ENCODE data around the gene PSMB7. TPM values are rescaled to one million over a fixed set of nuclear protein-coding genes. Genes with fewer than 3 reads are reported as not detected.

Gene PSMB7
- polyA plus RNA-seq, 4 donors = 191 to 243 (median 218) TPM

- no peak for DNase-seq (ENCODE audit: low read depth in 4 of 4, low spot score in 2 of 4)
These were observed 82.7 kb downstream of the PSMB7 start for GRCh38 chr9:124332361-124333202.

- no peak for DNase-seq (ENCODE audit: low read depth in 4 of 4, low spot score in 2 of 4)
These were observed 83.7 kb downstream of the PSMB7 start for GRCh38 chr9:124331580-124331979.

GRCh38 chr9:124330011-124330697 is 85.1 kb downstream of the PSMB7 start:
- DNase-seq (ENCODE audit: low read depth in 4 of 4, low spot score in 2 of 4) = no peak

- DNase-seq (ENCODE audit: low read depth in 4 of 4, low spot score in 2 of 4) = no peak
These were observed 85.9 kb downstream of the PSMB7 start for GRCh38 chr9:124329206-124329792.

GRCh38 chr9:124328285-124328684 is 87.0 kb downstream of the PSMB7 start:
- DNase-seq (ENCODE audit: low read depth in 4 of 4, low spot score in 2 of 4) = no peak

GRCh38 chr9:124327491-124327890 is 87.8 kb downstream of the PSMB7 start:
- no peak for DNase-seq (ENCODE audit: low read depth in 4 of 4, low spot score in 2 of 4)

- no peak for DNase-seq (ENCODE audit: low read depth in 4 of 4, low spot score in 2 of 4)
These were observed 88.9 kb downstream of the PSMB7 start for GRCh38 chr9:124326378-124326777.

- DNase-seq (ENCODE audit: low read depth in 4 of 4, low spot score in 2 of 4) = no peak
These were observed 89.4 kb downstream of the PSMB7 start for GRCh38 chr9:124325816-124326215.

GRCh38 chr9:124323904-124324303 is 91.3 kb downstream of the PSMB7 start:
- DNase-seq (ENCODE audit: low read depth in 4 of 4, low spot score in 2 of 4) = no peak

- DNase-seq (ENCODE audit: low read depth in 4 of 4, low spot score in 2 of 4) = no peak
These were observed 92.4 kb downstream of the PSMB7 start for GRCh38 chr9:124322618-124323432.

- no peak for DNase-seq (ENCODE audit: low read depth in 4 of 4, low spot score in 2 of 4)
These were observed 93.3 kb downstream of the PSMB7 start for GRCh38 chr9:124321935-124322334.

- DNase-seq (ENCODE audit: low read depth in 4 of 4, low spot score in 2 of 4) = no peak
These were observed 93.8 kb downstream of the PSMB7 start for GRCh38 chr9:124321416-124321815.

GRCh38 chr9:124320062-124320973 is 94.9 kb downstream of the PSMB7 start:
- DNase-seq (ENCODE audit: low read depth in 4 of 4, low spot score in 2 of 4) = peak in 1 of 4 donors; percentile 57

- no peak for DNase-seq (ENCODE audit: low read depth in 4 of 4, low spot score in 2 of 4)
These were observed 99.4 kb downstream of the PSMB7 start for GRCh38 chr9:124315882-124316281.

GRCh38 chr9:124313940-124314339 is 101.3 kb downstream of the PSMB7 start:
- no peak for DNase-seq (ENCODE audit: low read depth in 4 of 4, low spot score in 2 of 4)

GRCh38 chr9:124312290-124313265 is 102.7 kb downstream of the PSMB7 start:
- DNase-seq (ENCODE audit: low read depth in 4 of 4, low spot score in 2 of 4) = no peak

- DNase-seq (ENCODE audit: low read depth in 4 of 4, low spot score in 2 of 4) = no peak
These were observed 104.0 kb downstream of the PSMB7 start for GRCh38 chr9:124311283-124311682.

GRCh38 chr9:124309667-124310084 is 105.6 kb downstream of the PSMB7 start:
- DNase-seq (ENCODE audit: low read depth in 4 of 4, low spot score in 2 of 4) = no peak

All from left renal cortex interstitium (tissue), 4 donors.